ENCODE data around the gene FGD5.

FGD5 gene

GRCh38 chr3:14839236-14839635 is 20.5 kb downstream of the FGD5 start:
- Histone ChIP-seq H3K27ac (ENCODE audit: low read length) (no peak overlapping the region), H3F3A (ENCODE audit: insufficient read depth, low read length) (no peaks in the 10 kb centered on the region), H3K4me2 (ENCODE audit: low read depth, low read length) (no peak overlapping the region), H3K27me3 (replicated peaks; ENCODE audit: insufficient read depth, low read length) (peaks cover 36% of the 10 kb centered on the region), H3K9me2 (replicated peaks; ENCODE audit: insufficient read depth, low read length) (no peaks in the 10 kb centered on the region), H3K9ac (ENCODE audit: low read length) (no peak overlapping the region), H3K4me3 (ENCODE audit: low read length) (no peak overlapping the region), H2AFZ (ENCODE audit: low read length) (no peak overlapping the region), H4K20me1 (ENCODE audit: insufficient read depth, low read length) (no peaks in the 10 kb centered on the region), H3K9me3 (replicated peaks; ENCODE audit: insufficient read depth, low read length) (no peaks in the 10 kb centered on the region), H3K79me2 (ENCODE audit: low read length) (no peaks in the 10 kb centered on the region), H3K36me3 (replicated peaks; ENCODE audit: insufficient read depth, low read length) (no peaks in the 10 kb centered on the region), H3K4me1 (ENCODE audit: low read length) (no peaks in the 10 kb centered on the region)
- TF ChIP-seq CTCF (IDR thresholded peaks at IDR 0.05; ENCODE audit: low read length) (no peak), EZH2 (optimal IDR thresholded peaks at IDR 0.05; ENCODE audit: low read depth, low read length) (no peak), EZH2phosphoT487 (IDR thresholded peaks at IDR 0.05; ENCODE audit: low read length) (no peak)
- DNase-seq = no peak

GRCh38 chr3:14841836-14842235 is 23.1 kb downstream of the FGD5 start:
- Histone ChIP-seq H3F3A (ENCODE audit: insufficient read depth, low read length) (no peaks in the 10 kb centered on the region), H3K9ac (ENCODE audit: low read length) (no peak overlapping the region), H3K4me1 (ENCODE audit: low read length) (no peaks in the 10 kb centered on the region), H3K4me2 (ENCODE audit: low read depth, low read length) (no peak overlapping the region), H3K27me3 (replicated peaks; ENCODE audit: insufficient read depth, low read length) (peaks cover 21% of the 10 kb centered on the region; the same call in 1 of the 2 replicates), H3K36me3 (replicated peaks; ENCODE audit: insufficient read depth, low read length) (no peaks in the 10 kb centered on the region), H3K9me3 (replicated peaks; ENCODE audit: insufficient read depth, low read length) (no peaks in the 10 kb centered on the region), H3K4me3 (ENCODE audit: low read length) (no peak overlapping the region), H4K20me1 (ENCODE audit: insufficient read depth, low read length) (no peaks in the 10 kb centered on the region), H3K9me2 (replicated peaks; ENCODE audit: insufficient read depth, low read length) (no peaks in the 10 kb centered on the region), H3K79me2 (ENCODE audit: low read length) (no peaks in the 10 kb centered on the region), H2AFZ (ENCODE audit: low read length) (no peak overlapping the region), H3K27ac (ENCODE audit: low read length) (no peak overlapping the region)
- TF ChIP-seq CTCF (IDR thresholded peaks at IDR 0.05; ENCODE audit: low read length) (no peak), EZH2phosphoT487 (IDR thresholded peaks at IDR 0.05; ENCODE audit: low read length) (no peak)
- no peak for DNase-seq

- Histone ChIP-seq H3K27me3 (replicated peaks; ENCODE audit: insufficient read depth, low read length) (peaks cover 18% of the 10 kb centered on the region; the same call in 1 of the 2 replicates), H3K4me2 (ENCODE audit: low read depth, low read length) (no peak overlapping the region)
- TF ChIP-seq EZH2 (optimal IDR thresholded peaks at IDR 0.05; ENCODE audit: low read depth, low read length) (no peak), CTCF (IDR thresholded peaks at IDR 0.05; ENCODE audit: low read length) (no peak), EZH2phosphoT487 (IDR thresholded peaks at IDR 0.05; ENCODE audit: low read length) (no peak)
These were observed 23.5 kb downstream of the FGD5 start for GRCh38 chr3:14842277-14842676.

More at GRCh38 chr3:14842277-14842676, 23.5 kb downstream of the FGD5 start:
- H3K79me2 ChIP-seq (ENCODE audit: low read length) = no peaks in the 10 kb centered on the region
- no peak overlapping the region for H2AFZ ChIP-seq (ENCODE audit: low read length)
- no peaks in the 10 kb centered on the region for H4K20me1 ChIP-seq (ENCODE audit: insufficient read depth, low read length)
- DNase-seq = no peak
- H3F3A ChIP-seq (ENCODE audit: insufficient read depth, low read length) = no peaks in the 10 kb centered on the region
- H3K9ac ChIP-seq (ENCODE audit: low read length) = no peak overlapping the region
- H3K27ac ChIP-seq (ENCODE audit: low read length) = no peak overlapping the region
- no peaks in the 10 kb centered on the region for H3K4me1 ChIP-seq (ENCODE audit: low read length)
- H3K9me2 ChIP-seq (replicated peaks; ENCODE audit: insufficient read depth, low read length) = no peaks in the 10 kb centered on the region
- no peaks in the 10 kb centered on the region for H3K9me3 ChIP-seq (replicated peaks; ENCODE audit: insufficient read depth, low read length)
- H3K36me3 ChIP-seq (replicated peaks; ENCODE audit: insufficient read depth, low read length) = no peaks in the 10 kb centered on the region
- no peak overlapping the region for H3K4me3 ChIP-seq (ENCODE audit: low read length)
